WTC11 (cell line): Measurements from ENCODE around the gene RGS16.

Source experiments
- CDX4 ChIP-seq: fragments of 250-450 bp; sonication (Bioruptor Pico); IDR thresholded peaks from 2 replicates; pipeline ENCODE4 v1.9.0; 2021; ENCODE audit warnings: moderate library complexity, mild to moderate bottlenecking, inconsistent platforms, borderline replicate concordance
- CTCF ChIP-seq: fragments of 200-600 bp; IDR thresholded peaks from 2 replicates; pipeline ENCODE4 v1.8.0; 2022; ENCODE audit warnings: antibody characterized with exemption
- ETV6 ChIP-seq: sonication (generic); formaldehyde crosslinking; IDR thresholded peaks from 2 replicates; pipeline ENCODE4 v1.8.1; 2022; ENCODE audit warnings: mild to moderate bottlenecking, missing genetic modification reagents
- KAT7 ChIP-seq: sonication (generic); formaldehyde crosslinking; IDR thresholded peaks from 2 replicates; pipeline ENCODE4 v1.8.1; 2023; ENCODE audit warnings: missing genetic modification reagents, mild to moderate bottlenecking, borderline replicate concordance
- MAX ChIP-seq: sonication (generic); formaldehyde crosslinking; IDR thresholded peaks from 2 replicates; pipeline ENCODE4 v1.8.0; 2022; ENCODE audit warnings: mild to moderate bottlenecking, missing genetic modification reagents
- NR2C2 ChIP-seq: sonication (generic); formaldehyde crosslinking; IDR thresholded peaks from 2 replicates; pipeline ENCODE4 v1.8.0; 2022; ENCODE audit warnings: mild to moderate bottlenecking, missing genetic modification reagents
- USF1 ChIP-seq: sonication (generic); formaldehyde crosslinking; IDR thresholded peaks from 2 replicates; pipeline ENCODE4 v1.8.0; 2022; ENCODE audit warnings: mild to moderate bottlenecking, missing genetic modification reagents
- ZNF263 ChIP-seq: sonication (generic); formaldehyde crosslinking; IDR thresholded peaks from 2 replicates; pipeline ENCODE4 v1.8.1; 2022; ENCODE audit warnings: low read depth, mild to moderate bottlenecking, moderate library complexity, missing genetic modification reagents

- TF ChIP-seq CDX4 (CRISPR knock-in tag) (no peak), USF1 (no peak), CTCF (no peak), KAT7 (CRISPR knock-in tag) (no peak), ETV6 (no peak), NR2C2 (CRISPR knock-in tag) (no peak), ZNF263 (CRISPR knock-in tag) (no peak), MAX (CRISPR knock-in tag) (no peak)
Observed at GRCh38 chr1:182598296-182598695, 5.9 kb downstream of the RGS16 start.
